Right lobe of liver (tissue), 4 donors: Measurements from ENCODE around the gene BTG1.

Source experiments
- POLR2A ChIP-seq: fragments of 450-650 bp; IDR thresholded peaks from one replicate; pipeline ENCODE4 v1.6.1; 2017; ENCODE audit warnings: antibody characterized with exemption, mild to moderate bottlenecking
- TF ChIP-seq, protein P1 (sequence below), 4 donors: fragments of 200-600 bp in 3 of 4; fragments of 450-650 bp in 1 of 4; IDR thresholded peaks; one replicate each; pipeline versions ENCODE4 v1.5.1 to v1.8.0; 2016 to 2022; ENCODE audit warnings: antibody characterized with exemption in 4 of 4, mild to moderate bottlenecking in 2 of 4
- donor health status: DM: no; HTN: no; CAD: no.
- donor health status: DM: no; HTN: no; CAD: no.
- donor health status: DM: no; HTN: yes; CAD: no.

DNA sequence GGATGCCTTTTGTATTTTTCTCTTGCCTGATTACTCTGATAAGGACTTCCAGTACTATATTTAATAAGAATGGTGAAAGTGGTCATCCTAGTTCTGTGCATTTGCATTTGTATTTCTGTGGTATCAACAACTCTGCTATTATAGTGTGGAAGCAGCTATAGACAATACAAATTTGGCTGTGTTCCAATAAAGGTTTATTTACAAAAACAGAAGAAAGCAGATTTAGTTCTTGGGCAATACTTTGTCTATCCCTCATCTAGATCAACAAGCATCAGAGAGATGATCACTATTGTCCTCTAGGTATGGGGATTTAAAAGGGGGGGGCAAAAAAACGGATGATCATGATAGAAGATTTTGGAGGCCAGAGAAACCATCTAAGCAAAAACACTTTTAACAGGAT lies 19.1 kb upstream of the BTG1 start:
- TF ChIP-seq, protein P1, sequence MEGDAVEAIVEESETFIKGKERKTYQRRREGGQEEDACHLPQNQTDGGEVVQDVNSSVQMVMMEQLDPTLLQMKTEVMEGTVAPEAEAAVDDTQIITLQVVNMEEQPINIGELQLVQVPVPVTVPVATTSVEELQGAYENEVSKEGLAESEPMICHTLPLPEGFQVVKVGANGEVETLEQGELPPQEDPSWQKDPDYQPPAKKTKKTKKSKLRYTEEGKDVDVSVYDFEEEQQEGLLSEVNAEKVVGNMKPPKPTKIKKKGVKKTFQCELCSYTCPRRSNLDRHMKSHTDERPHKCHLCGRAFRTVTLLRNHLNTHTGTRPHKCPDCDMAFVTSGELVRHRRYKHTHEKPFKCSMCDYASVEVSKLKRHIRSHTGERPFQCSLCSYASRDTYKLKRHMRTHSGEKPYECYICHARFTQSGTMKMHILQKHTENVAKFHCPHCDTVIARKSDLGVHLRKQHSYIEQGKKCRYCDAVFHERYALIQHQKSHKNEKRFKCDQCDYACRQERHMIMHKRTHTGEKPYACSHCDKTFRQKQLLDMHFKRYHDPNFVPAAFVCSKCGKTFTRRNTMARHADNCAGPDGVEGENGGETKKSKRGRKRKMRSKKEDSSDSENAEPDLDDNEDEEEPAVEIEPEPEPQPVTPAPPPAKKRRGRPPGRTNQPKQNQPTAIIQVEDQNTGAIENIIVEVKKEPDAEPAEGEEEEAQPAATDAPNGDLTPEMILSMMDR (IDR thresholded peaks at IDR 0.05), result no peak
- TF ChIP-seq POLR2A, result no peak
